Breast epithelium (tissue), 4 donors: ENCODE results near the gene CFAP46. TPM values are rescaled to one million over a fixed set of nuclear protein-coding genes. Genes with fewer than 3 reads are reported as not detected.

Experiments
- DNase-seq, 2 donors: peaks; one replicate each; pipeline ENCODE4 v3.0.0-alpha.2; 2019; ENCODE audit warnings: low spot score in 2 of 2
- H3K27ac ChIP-seq, 2 donors: fragments of 200-600 bp; sonication (generic) in 1 of 2; one replicate each; pipeline ENCODE4 v1.5.1; 2016 to 2019; ENCODE audit warnings: mild to moderate bottlenecking in 1 of 2
- H3K27me3 ChIP-seq, 2 donors: fragments of 200-600 bp; sonication (generic) in 1 of 2; one replicate each; pipeline versions ENCODE4 v1.5.1 to v1.6.0; 2017 to 2019; ENCODE audit warnings: control low read depth in 1 of 2, mild to moderate bottlenecking in 1 of 2
- H3K36me3 ChIP-seq: fragments of 200-600 bp; one replicate; pipeline ENCODE4 v1.5.1; 2019
- H3K4me1 ChIP-seq, 2 donors: fragments of 200-600 bp; sonication (generic); one replicate each; pipeline ENCODE4 v1.5.1; 2016 to 2019; ENCODE audit warnings: control low read depth in 1 of 2
- H3K4me3 ChIP-seq, 3 donors: fragments of 200-600 bp; sonication (generic); 1 replicate in 2 of 3; 2 replicates in 1 of 3; pipeline ENCODE4 v1.5.1; 2016 to 2019; ENCODE audit warnings: mild to moderate bottlenecking in 3 of 3, moderate library complexity in 2 of 3
- H3K9me3 ChIP-seq, 2 donors: fragments of 200-600 bp; sonication (generic) in 1 of 2; one replicate each; pipeline ENCODE4 v1.5.1; 2016 to 2019; ENCODE audit warnings: control low read depth in 1 of 2
- POLR2A ChIP-seq: fragments of 450-650 bp; IDR thresholded peaks from one replicate; pipeline ENCODE4 v1.6.1; 2016; ENCODE audit warnings: antibody characterized with exemption, mild to moderate bottlenecking, moderate library complexity
- POLR2AphosphoS5 ChIP-seq, 3 donors: sonication (generic); formaldehyde crosslinking; IDR thresholded peaks; one replicate each; pipeline ENCODE4 v1.6.1; 2017; ENCODE audit warnings: antibody characterized with exemption in 3 of 3
- intact Hi-C: fragments of 100-400 bp; cut with DNase I; formaldehyde crosslinking; loops from one replicate; pipeline ENCODE4 v1.15.1; 2023; ENCODE audit warnings: low total_unique reads
- total RNA-seq, 3 donors: library from RNA; depleted of rRNA; stranded (reverse); fragments of >200 nt; gene quantifications; one replicate each; pipeline ENCODE4 v1.1.0, GENCODE V29; 2016
- TF ChIP-seq, protein P1 (sequence below), 3 donors: fragments of 450-650 bp; IDR thresholded peaks; one replicate each; pipeline ENCODE4 v1.5.1; 2016 to 2017; ENCODE audit warnings: antibody characterized with exemption in 3 of 3, mild to moderate bottlenecking in 3 of 3, moderate library complexity in 3 of 3

Gene CFAP46
- total RNA-seq, 3 donors from 2014 or later, result 0.16 to 0.73 (median 0.66) TPM

DNA sequence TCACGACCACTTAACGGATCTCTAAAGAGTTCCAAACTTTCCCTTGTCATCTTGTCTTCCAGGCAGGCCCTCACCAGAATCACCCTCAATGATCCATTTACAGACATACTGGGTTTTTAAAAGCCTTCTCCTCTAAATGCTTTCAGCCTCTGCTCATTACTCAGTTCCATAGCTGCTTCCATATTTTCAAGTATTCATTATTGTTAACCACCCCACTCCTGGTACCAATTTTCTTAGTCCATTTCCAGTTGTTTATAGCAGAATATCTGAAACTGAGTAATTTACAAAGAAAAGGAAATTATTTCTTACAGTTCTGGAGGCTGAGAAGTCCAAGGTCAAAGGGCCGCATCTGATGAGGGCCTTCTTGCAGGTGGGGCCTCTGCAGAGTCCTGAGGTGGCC lies 100.0 kb downstream of the CFAP46 start:
- Histone ChIP-seq H3K27ac (no peak overlapping the region), H3K27me3 (peaks cover 0 to 57% of the 10 kb centered on the region in 2 donors), H3K9me3 (peaks cover 19 to 21% of the 10 kb centered on the region in 2 donors), H3K36me3 (no peaks in the 10 kb centered on the region), H3K4me3 (no peak overlapping the region), H3K4me1 (no peaks in the 10 kb centered on the region)
- no peak for DNase-seq
- TF ChIP-seq POLR2AphosphoS5 (IDR thresholded peaks at IDR 0.05), result no peak
- TF ChIP-seq, protein P1, sequence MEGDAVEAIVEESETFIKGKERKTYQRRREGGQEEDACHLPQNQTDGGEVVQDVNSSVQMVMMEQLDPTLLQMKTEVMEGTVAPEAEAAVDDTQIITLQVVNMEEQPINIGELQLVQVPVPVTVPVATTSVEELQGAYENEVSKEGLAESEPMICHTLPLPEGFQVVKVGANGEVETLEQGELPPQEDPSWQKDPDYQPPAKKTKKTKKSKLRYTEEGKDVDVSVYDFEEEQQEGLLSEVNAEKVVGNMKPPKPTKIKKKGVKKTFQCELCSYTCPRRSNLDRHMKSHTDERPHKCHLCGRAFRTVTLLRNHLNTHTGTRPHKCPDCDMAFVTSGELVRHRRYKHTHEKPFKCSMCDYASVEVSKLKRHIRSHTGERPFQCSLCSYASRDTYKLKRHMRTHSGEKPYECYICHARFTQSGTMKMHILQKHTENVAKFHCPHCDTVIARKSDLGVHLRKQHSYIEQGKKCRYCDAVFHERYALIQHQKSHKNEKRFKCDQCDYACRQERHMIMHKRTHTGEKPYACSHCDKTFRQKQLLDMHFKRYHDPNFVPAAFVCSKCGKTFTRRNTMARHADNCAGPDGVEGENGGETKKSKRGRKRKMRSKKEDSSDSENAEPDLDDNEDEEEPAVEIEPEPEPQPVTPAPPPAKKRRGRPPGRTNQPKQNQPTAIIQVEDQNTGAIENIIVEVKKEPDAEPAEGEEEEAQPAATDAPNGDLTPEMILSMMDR (IDR thresholded peaks at IDR 0.05), result no peak
- no peak for TF ChIP-seq POLR2A
- intact Hi-C loops, result no loop called here

- Histone ChIP-seq H3K27ac (no peak overlapping the region), H3K4me1 (no peaks in the 10 kb centered on the region), H3K36me3 (no peaks in the 10 kb centered on the region), H3K9me3 (peaks cover 19 to 21% of the 10 kb centered on the region in 2 donors), H3K27me3 (peaks cover 0 to 52% of the 10 kb centered on the region in 2 donors), H3K4me3 (no peak overlapping the region)
- intact Hi-C loops, result no loop called here
- TF ChIP-seq, protein P1 (IDR thresholded peaks at IDR 0.05), result no peak
- no peak for TF ChIP-seq POLR2A
- no peak for TF ChIP-seq POLR2AphosphoS5 (IDR thresholded peaks at IDR 0.05)
- peak in 1 of 2 donors; percentile 28 for DNase-seq
These were observed 100.8 kb downstream of the CFAP46 start for GRCh38 chr10:132841615-132841975.

DNA sequence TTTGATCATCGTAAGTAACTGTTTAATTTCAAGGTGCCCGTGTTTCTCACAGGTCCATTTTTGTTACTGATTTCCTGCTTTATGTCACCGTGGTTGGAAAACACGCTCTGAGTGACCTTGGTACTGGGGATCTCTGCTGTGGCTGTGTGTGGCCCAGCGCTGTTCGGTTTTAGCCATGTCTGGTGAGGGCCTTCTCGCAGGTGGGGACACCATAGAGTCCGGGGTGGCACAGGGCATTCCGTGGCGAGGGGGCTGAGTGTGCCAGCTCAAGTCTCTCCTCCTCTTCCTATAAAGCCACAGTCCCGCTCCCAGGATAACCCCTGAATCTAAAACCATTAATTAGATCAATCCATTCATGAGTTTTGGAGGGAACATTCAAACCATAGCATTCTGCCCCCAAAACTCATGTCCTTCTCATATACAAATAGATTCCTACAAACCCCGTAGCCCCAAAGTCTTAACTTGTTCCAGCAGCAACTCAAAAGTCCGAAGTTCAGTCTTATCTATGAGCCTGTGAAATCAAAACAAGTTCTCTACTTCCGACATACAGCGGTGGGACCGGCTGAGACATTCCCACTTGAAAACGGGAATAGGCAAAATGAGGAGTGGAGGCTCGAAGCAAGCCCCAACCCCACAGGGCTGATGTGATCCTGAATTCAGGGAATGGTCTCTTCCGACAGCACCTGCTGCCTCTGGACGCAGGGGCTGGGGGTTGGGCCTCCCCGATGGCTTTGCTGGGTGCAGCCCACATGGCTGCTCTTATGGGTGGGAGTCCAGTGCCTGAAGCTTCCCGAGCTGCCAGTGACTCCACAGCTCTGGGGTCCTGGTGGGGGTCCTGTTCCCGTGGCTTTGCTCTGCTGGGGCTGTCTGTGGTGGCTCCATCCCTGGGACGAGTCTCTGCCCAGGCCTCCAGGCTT lies 101.4 kb downstream of the CFAP46 start:
- intact Hi-C loops, result no loop called here
- Histone ChIP-seq H3K4me1 (no peaks in the 10 kb centered on the region), H3K9me3 (peaks cover 19 to 21% of the 10 kb centered on the region in 2 donors), H3K27me3 (peaks cover 0 to 52% of the 10 kb centered on the region in 2 donors), H3K27ac (no peak overlapping the region), H3K4me3 (no peak overlapping the region), H3K36me3 (no peaks in the 10 kb centered on the region)
- DNase-seq, result peak in 1 of 2 donors; percentile 34
- TF ChIP-seq POLR2A (no peak), POLR2AphosphoS5 (IDR thresholded peaks at IDR 0.05) (no peak)
- TF ChIP-seq, protein P1 (IDR thresholded peaks at IDR 0.05), result no peak

GRCh38 chr10:132839061-132839460 lies 103.3 kb downstream of the CFAP46 start:
- no peak for DNase-seq
- intact Hi-C loops, result no loop called here
- H3K27ac ChIP-seq, result no peak overlapping the region

More at GRCh38 chr10:132839061-132839460, 103.3 kb downstream of the CFAP46 start:
- peaks cover 19 to 21% of the 10 kb centered on the region in 2 donors for H3K9me3 ChIP-seq
- no peak for TF ChIP-seq POLR2A
- TF ChIP-seq, protein P1 (IDR thresholded peaks at IDR 0.05), result no peak
- TF ChIP-seq POLR2AphosphoS5 (IDR thresholded peaks at IDR 0.05), result no peak
- peaks cover 10 to 55% of the 10 kb centered on the region in 2 donors for H3K27me3 ChIP-seq
- H3K36me3 ChIP-seq, result no peaks in the 10 kb centered on the region
- no peak overlapping the region for H3K4me3 ChIP-seq
- H3K4me1 ChIP-seq, result no peaks in the 10 kb centered on the region
